OCI-LY7 (cell line): Measurements from ENCODE around the gene MCM3.

Experiments used
- EZH2phosphoT487 ChIP-seq: fragments of 200-600 bp; sonication (generic); IDR thresholded peaks from 2 replicates; pipeline ENCODE4 v1.6.1; 2018; ENCODE audit warnings: low read depth, borderline replicate concordance, mild to moderate bottlenecking, mixed run types, antibody characterized with exemption, low read length, moderate library complexity, mixed read lengths
- TF ChIP-seq, protein P1 (sequence below): fragments of 200-600 bp; sonication (generic); conservative IDR thresholded peaks from 2 replicates; pipeline ENCODE4 v1.5.1; 2014; ENCODE audit warnings: mild to moderate bottlenecking, antibody characterized with exemption, low read length, moderate library complexity, mixed read lengths

GRCh38 chr6:52253494-52253893 is 31.0 kb downstream of the MCM3 start:
- TF ChIP-seq, protein P1, sequence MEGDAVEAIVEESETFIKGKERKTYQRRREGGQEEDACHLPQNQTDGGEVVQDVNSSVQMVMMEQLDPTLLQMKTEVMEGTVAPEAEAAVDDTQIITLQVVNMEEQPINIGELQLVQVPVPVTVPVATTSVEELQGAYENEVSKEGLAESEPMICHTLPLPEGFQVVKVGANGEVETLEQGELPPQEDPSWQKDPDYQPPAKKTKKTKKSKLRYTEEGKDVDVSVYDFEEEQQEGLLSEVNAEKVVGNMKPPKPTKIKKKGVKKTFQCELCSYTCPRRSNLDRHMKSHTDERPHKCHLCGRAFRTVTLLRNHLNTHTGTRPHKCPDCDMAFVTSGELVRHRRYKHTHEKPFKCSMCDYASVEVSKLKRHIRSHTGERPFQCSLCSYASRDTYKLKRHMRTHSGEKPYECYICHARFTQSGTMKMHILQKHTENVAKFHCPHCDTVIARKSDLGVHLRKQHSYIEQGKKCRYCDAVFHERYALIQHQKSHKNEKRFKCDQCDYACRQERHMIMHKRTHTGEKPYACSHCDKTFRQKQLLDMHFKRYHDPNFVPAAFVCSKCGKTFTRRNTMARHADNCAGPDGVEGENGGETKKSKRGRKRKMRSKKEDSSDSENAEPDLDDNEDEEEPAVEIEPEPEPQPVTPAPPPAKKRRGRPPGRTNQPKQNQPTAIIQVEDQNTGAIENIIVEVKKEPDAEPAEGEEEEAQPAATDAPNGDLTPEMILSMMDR, result no peak
- TF ChIP-seq EZH2phosphoT487, result no peak
